Measurements from ENCODE around the gene OR51T1.

Gene OR51T1

GRCh38 chr11:4922304-4922703 is 40.6 kb downstream of the OR51T1 start:
- H3K27me3 ChIP-seq: no peaks in the 10 kb centered on the region
- no peak overlapping the region for H3K9ac ChIP-seq
- H3K9me3 ChIP-seq: no peaks in the 10 kb centered on the region
- no peaks in the 10 kb centered on the region for H4K20me1 ChIP-seq
- no peaks in the 10 kb centered on the region for H3K36me3 ChIP-seq
- H3K27ac ChIP-seq: no peak overlapping the region
- no peaks in the 10 kb centered on the region for H3K4me1 ChIP-seq
- no peak for TF ChIP-seq Cebpa-rat (IDR thresholded peaks at IDR 0.05)
- no peak overlapping the region for H3K4me2 ChIP-seq
- H3K4me3 ChIP-seq: no peak overlapping the region

- H3K27ac ChIP-seq: no peak within 1 kb of the TSS
- TF ChIP-seq Cebpa-rat (IDR thresholded peaks at IDR 0.05): no peak
Measured at GRCh38 chr11:4924239-4924638, 42.5 kb downstream of the OR51T1 start, which contains the start of gene OR51G1. Gene OR51G1, minus strand, starts transcription at chr11:4924339. Its CDS starts 0 bp downstream, at chr11:4924339.

GRCh38 chr11:4926608-4927007 is 44.9 kb downstream of the OR51T1 start:
- H3K9me3 ChIP-seq: no peaks in the 10 kb centered on the region
- H3K27me3 ChIP-seq: no peaks in the 10 kb centered on the region
- no peak for TF ChIP-seq Cebpa-rat (IDR thresholded peaks at IDR 0.05)
- H3K27ac ChIP-seq: no peak overlapping the region
- H3K4me2 ChIP-seq: no peak overlapping the region
- H3K36me3 ChIP-seq: no peaks in the 10 kb centered on the region
- no peak overlapping the region for H3K9ac ChIP-seq
- no peaks in the 10 kb centered on the region for H3K4me1 ChIP-seq
- H4K20me1 ChIP-seq: no peaks in the 10 kb centered on the region
- H3K4me3 ChIP-seq: no peak overlapping the region

More at GRCh38 chr11:4924239-4924638, 42.5 kb downstream of the OR51T1 start, which contains the start of gene OR51G1:
- Histone ChIP-seq H3K4me3 (no peak within 1 kb of the TSS), H3K36me3 (no peaks in the 10 kb centered on the region), H3K4me2 (no peak within 1 kb of the TSS), H3K9ac (no peak within 1 kb of the TSS), H4K20me1 (no peaks in the 10 kb centered on the region), H3K9me3 (no peaks in the 10 kb centered on the region), H3K27me3 (no peaks in the 10 kb centered on the region), H3K4me1 (no peaks in the 10 kb centered on the region)
